H1 (cell line): ENCODE data around the gene CFL2. TPM values are rescaled to one million over a fixed set of nuclear protein-coding genes. Genes with fewer than 3 reads are reported as not detected.
"Not testable (repeated sequence)": the region's sequence is repeated elsewhere in the genome, so short reads cannot be mapped to it uniquely, and the experiment has no call there.

Source experiments
- CTCF ChIA-PET: fragments of 300-600 bp; sonication (Branson Sonifier 250); formaldehyde crosslinking; loops from one replicate; lab custom pipeline; 2021; ENCODE audit not compliant: partially characterized antibody; lab: Charles Lee
- POLR2A ChIA-PET: fragments of 300-600 bp; sonication (Branson Sonifier 250); formaldehyde crosslinking; loops from one replicate; lab custom pipeline; 2021; ENCODE audit warnings: inconsistent platforms; ENCODE audit not compliant: partially characterized antibody; lab: Charles Lee
- DNase-seq, 2 experiments: peaks; one replicate each; pipeline versions ENCODE4 v3.0.0 to v3.0.0-alpha.2; 2010 to 2022; ENCODE audit warnings: low spot score in 2 of 2, low read depth in 1 of 2, mixed read lengths in 1 of 2
- FAIRE-seq: peaks from 2 replicates; lab custom pipeline; 2011; peaks lifted over from hg19 to GRCh38; lab: Jason Lieb, UNC
- H2AFZ ChIP-seq: 2 replicates; pipeline ENCODE4 v1.8.1; 2012; ENCODE audit warnings: low read length, inconsistent platforms
- H2AK5ac ChIP-seq: 2 replicates; pipeline ENCODE4 v1.6.1; 2013; ENCODE audit warnings: low read depth, low read length
- H2BK120ac ChIP-seq: replicated peaks from 2 replicates; pipeline ENCODE3; 2013; ENCODE audit warnings: low read depth, low read length, inconsistent platforms
- H2BK12ac ChIP-seq: 2 replicates; pipeline ENCODE4 v1.6.1; 2013; ENCODE audit warnings: low read depth, low read length
- H2BK15ac ChIP-seq: 2 replicates; pipeline ENCODE4 v1.6.1; 2013; ENCODE audit warnings: low read length
- H2BK20ac ChIP-seq: 2 replicates; pipeline ENCODE4 v1.6.1; 2013; ENCODE audit warnings: low read length
- H2BK5ac ChIP-seq: 2 replicates; pipeline ENCODE4 v1.6.1; 2013; ENCODE audit warnings: low read depth, low read length
- H3K14ac ChIP-seq: 2 replicates; pipeline ENCODE4 v1.6.1; 2013; ENCODE audit warnings: inconsistent platforms; ENCODE audit not compliant: insufficient read length
- H3K18ac ChIP-seq: 2 replicates; pipeline ENCODE4 v1.6.1; 2013; ENCODE audit warnings: low read length; ENCODE audit errors: extremely low read depth
- H3K23ac ChIP-seq: 2 replicates; pipeline ENCODE4 v1.6.1; 2013; ENCODE audit warnings: inconsistent platforms; ENCODE audit not compliant: insufficient read length
- H3K23me2 ChIP-seq: 2 replicates; pipeline ENCODE4 v1.6.1; 2013; ENCODE audit warnings: low read depth, low read length
- H3K27ac ChIP-seq: 2 replicates; pipeline ENCODE4 v1.6.1; 2011; ENCODE audit warnings: low read depth, low read length, inconsistent platforms
- H3K27me3 ChIP-seq, 4 experiments: replicated peaks in 1 of 4; 1 replicate in 1 of 4; 2 replicates in 3 of 4; pipeline versions ENCODE4 v1.6.1 to v1.8.1; 2011 to 2013; ENCODE audit warnings: low read length in 3 of 4, mild to moderate bottlenecking in 3 of 4, inconsistent platforms in 2 of 4, mixed read lengths in 2 of 4, moderate library complexity in 1 of 4; ENCODE audit not compliant: control insufficient read depth in 3 of 4, insufficient read depth in 3 of 4; ENCODE audit errors: extremely low read depth in 1 of 4
- H3K36me3 ChIP-seq, 4 experiments: 2 replicates each; pipeline versions ENCODE4 v1.6.1 to v1.8.1; 2011 to 2013; ENCODE audit warnings: mild to moderate bottlenecking in 4 of 4, low read length in 3 of 4, moderate library complexity in 2 of 4, control low read depth in 1 of 4, inconsistent platforms in 1 of 4; ENCODE audit not compliant: insufficient read depth in 4 of 4, control insufficient read depth in 2 of 4
- H3K4ac ChIP-seq: replicated peaks from 2 replicates; pipeline ENCODE3; 2013; ENCODE audit warnings: low read length, low read depth, mixed read lengths, inconsistent platforms; ENCODE audit not compliant: insufficient read length
- H3K4me1 ChIP-seq, 4 experiments: replicated peaks in 1 of 4; 1 replicate in 1 of 4; 2 replicates in 3 of 4; pipeline versions ENCODE4 v1.6.1 to v1.8.1; 2011 to 2013; ENCODE audit warnings: low read length in 3 of 4, inconsistent platforms in 2 of 4, mixed read lengths in 1 of 4; ENCODE audit not compliant: insufficient read depth in 4 of 4, control insufficient read depth in 3 of 4
- H3K4me2 ChIP-seq, 2 experiments: 2 replicates each; pipeline versions ENCODE4 v1.6.1 to v1.8.1; 2011 to 2013; ENCODE audit warnings: low read depth in 2 of 2, low read length in 2 of 2, control low read depth in 1 of 2, inconsistent platforms in 1 of 2, mild to moderate bottlenecking in 1 of 2; ENCODE audit not compliant: insufficient read depth in 1 of 2
- H3K4me3 ChIP-seq, 4 experiments: fragments of 200-600, 300-600 bp in 1 of 4; sonication (generic), shearing (Covaris generic), sonication (Bioruptor Twin) in 1 of 4; 2 replicates each; pipeline versions ENCODE4 v1.5.1 to v1.8.1; 2011 to 2016; ENCODE audit warnings: low read length in 4 of 4, low read depth in 3 of 4, control low read depth in 2 of 4, inconsistent platforms in 2 of 4, mild to moderate bottlenecking in 2 of 4, mixed read lengths in 1 of 4, moderate library complexity in 1 of 4; ENCODE audit not compliant: insufficient read depth in 2 of 4; ENCODE audit errors: extremely low read depth in 1 of 4
- H3K56ac ChIP-seq: replicated peaks from 2 replicates; pipeline ENCODE3; 2013; ENCODE audit warnings: low read depth, mild to moderate bottlenecking, mixed read lengths, low read length, inconsistent platforms; ENCODE audit not compliant: insufficient read length
- H3K79me1 ChIP-seq: 2 replicates; pipeline ENCODE4 v1.6.1; 2013; ENCODE audit warnings: low read depth, low read length, control low read depth
- H3K79me2 ChIP-seq, 2 experiments: 2 replicates each; pipeline versions ENCODE4 v1.6.1 to v1.8.1; 2012 to 2013; ENCODE audit warnings: low read length in 2 of 2, mild to moderate bottlenecking in 2 of 2, inconsistent platforms in 1 of 2; ENCODE audit not compliant: insufficient read depth in 2 of 2, control insufficient read depth in 1 of 2
- H3K9ac ChIP-seq, 4 experiments: replicated peaks in 1 of 4; 1 replicate in 1 of 4; 2 replicates in 3 of 4; pipeline versions ENCODE4 v1.6.1 to v1.8.1; 2011 to 2013; ENCODE audit warnings: low read depth in 3 of 4, low read length in 3 of 4, control low read depth in 2 of 4, mild to moderate bottlenecking in 2 of 4, moderate library complexity in 2 of 4, inconsistent platforms in 1 of 4; ENCODE audit errors: extremely low read depth in 1 of 4
- H3K9me3 ChIP-seq, 2 experiments: 2 replicates each; pipeline versions ENCODE4 v1.6.1 to v1.8.1; 2012 to 2013; ENCODE audit warnings: mild to moderate bottlenecking in 2 of 2, moderate library complexity in 2 of 2, control low read depth in 1 of 2, inconsistent platforms in 1 of 2, low read depth in 1 of 2, low read length in 1 of 2, mixed read lengths in 1 of 2; ENCODE audit not compliant: insufficient read depth in 2 of 2
- H4K20me1 ChIP-seq, 2 experiments: replicated peaks in 1 of 2; 2 replicates each; pipeline versions ENCODE3 to v1.8.1; 2011 to 2013; ENCODE audit warnings: inconsistent platforms in 2 of 2, low read length in 2 of 2, mild to moderate bottlenecking in 1 of 2; ENCODE audit not compliant: insufficient read depth in 2 of 2, control insufficient read depth in 1 of 2
- H4K5ac ChIP-seq: 2 replicates; pipeline ENCODE4 v1.6.1; 2013; ENCODE audit warnings: low read length, low read depth, mixed read lengths, inconsistent platforms; ENCODE audit not compliant: insufficient read length
- H4K8ac ChIP-seq: 2 replicates; pipeline ENCODE4 v1.8.0; 2013; ENCODE audit warnings: mild to moderate bottlenecking, moderate library complexity, low read length, inconsistent platforms; ENCODE audit not compliant: insufficient read depth; ENCODE audit errors: extremely low read depth
- H4K91ac ChIP-seq: replicated peaks from 2 replicates; pipeline ENCODE3; 2013; ENCODE audit warnings: low read length, mixed read lengths, inconsistent platforms; ENCODE audit not compliant: insufficient read length
- WGBS, 2 experiments: shearing (Covaris generic) in 1 of 2; methylation state at CpG; one replicate each; pipeline versions ENCODE4 v1.1.6 to v1.1.7; 2013 to 2015; ENCODE audit warnings: low lambda C conversion rate in 2 of 2, mixed read lengths in 2 of 2, inconsistent platforms in 1 of 2, low coverage in 1 of 2, missing lambda C conversion rate in 1 of 2; ENCODE audit not compliant: insufficient replicate concordance in 2 of 2, insufficient coverage in 1 of 2, insufficient read length in 1 of 2; ENCODE audit errors: extremely low coverage in 1 of 2, missing lambda C conversion rate in 1 of 2; 5-methylcytosine and 5-hydroxymethylcytosine counted together
- polyA plus RNA-seq, 7 experiments: library from polyadenylated mRNA; depleted of rRNA in 3 of 7; stranded (reverse) in 5 of 7; unstranded in 2 of 7; fragments of >200 nt in 5 of 7; fragments of 200-250 nt in 2 of 7; gene quantifications; 1 replicate in 5 of 7; 2 replicates in 1 of 7; 4 replicates in 1 of 7; pipeline versions ENCODE4 v1.2.1 to v1.2.3, GENCODE V29; 2011 to 2013; ENCODE audit warnings: missing spikeins in 2 of 7, mixed read lengths in 2 of 7
- total RNA-seq: library from RNA; stranded (reverse); fragmentation: NEBNext Ultra II Directional; extraction: Animal tissue kit (Norgen Biotek cat#: 25700); gene quantifications from 2 replicates; pipeline ENCODE4 v1.2.1, GENCODE V29; 2021

CFL2 gene
- total and polyA plus RNA-seq, 2 of the 8 experiments (the other 6 are each of a cell fraction or from before 2014, with no cell fraction given), result 9.7 to 20.5 TPM

DNA sequence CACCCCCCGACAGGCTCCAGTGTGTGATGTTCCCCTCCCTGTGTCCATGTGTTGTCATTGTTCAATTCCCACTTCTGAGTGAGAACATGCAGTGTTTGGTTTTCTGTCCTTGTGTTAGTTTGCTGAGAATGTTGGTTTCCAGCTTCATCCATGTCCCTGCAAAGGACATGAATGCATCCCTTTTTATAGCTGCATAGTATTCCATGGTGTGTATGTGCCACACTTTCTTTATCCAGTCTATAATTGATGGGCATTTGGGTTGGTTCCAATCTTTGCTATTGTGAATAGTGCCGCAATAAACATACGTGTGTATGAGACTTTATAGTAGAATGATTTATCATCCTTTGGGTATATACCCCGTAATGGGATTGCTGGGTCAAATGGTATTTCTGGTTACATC is 22.7 kb upstream of the CFL2 start:
- H2AK5ac ChIP-seq, H3K4me2 ChIP-seq, DNase-seq, H4K20me1 ChIP-seq, H4K5ac ChIP-seq, H3K79me2 ChIP-seq, H3K9me3 ChIP-seq, H2BK120ac ChIP-seq, H3K18ac ChIP-seq, H3K23ac ChIP-seq, H3K27ac ChIP-seq, CTCF ChIA-PET, H4K8ac ChIP-seq, H3K36me3 ChIP-seq, H3K4ac ChIP-seq, H3K4me3 ChIP-seq, H3K23me2 ChIP-seq, H3K27me3 ChIP-seq, FAIRE-seq, H3K4me1 ChIP-seq, H3K14ac ChIP-seq, H2BK15ac ChIP-seq, POLR2A ChIA-PET, H3K56ac ChIP-seq, H2BK12ac ChIP-seq, H3K79me1 ChIP-seq, H2AFZ ChIP-seq, H3K9ac ChIP-seq, H4K91ac ChIP-seq, H2BK5ac ChIP-seq, H2BK20ac ChIP-seq: not testable (repeated sequence)
- 100% methylated on average over 4 of the region's 4 CpGs; no CpG with 5 or more reads in 1 of the 2 experiments for WGBS, 2 experiments
